Tibial artery (tissue), 4 donors: ENCODE measurements around the gene SEC11A.
A peak's percentile ranks its signal among the peaks of the same experiment; 100 is the strongest.

Experiments
- DNase-seq, 2 donors: peaks; one replicate each; pipeline ENCODE4 v3.0.0-alpha.2; 2019
- H3K27ac ChIP-seq, 2 donors: fragments of 200-600 bp; sonication (generic) in 1 of 2; 1 replicate in 1 of 2; 2 replicates in 1 of 2; pipeline ENCODE4 v1.5.1; 2018 to 2019; ENCODE audit warnings: mild to moderate bottlenecking in 1 of 2
- H3K27me3 ChIP-seq, 2 donors: fragments of 200-600 bp; sonication (generic) in 1 of 2; one replicate each; pipeline versions ENCODE4 v1.5.1 to v1.6.0; 2016 to 2019
- H3K36me3 ChIP-seq, 3 donors: fragments of 200-600 bp; sonication (generic) in 2 of 3; one replicate each; pipeline ENCODE4 v1.5.1; 2016 to 2019; ENCODE audit warnings: mild to moderate bottlenecking in 2 of 3
- H3K4me1 ChIP-seq, 4 donors: fragments of 200-600 bp; sonication (generic) in 2 of 4; 1 replicate in 3 of 4; 2 replicates in 1 of 4; pipeline ENCODE4 v1.5.1; 2016 to 2019
- H3K4me3 ChIP-seq, 2 donors: fragments of 200-600 bp; sonication (generic) in 1 of 2; 1 replicate in 1 of 2; 2 replicates in 1 of 2; pipeline ENCODE4 v1.5.1; 2018 to 2019; ENCODE audit warnings: mild to moderate bottlenecking in 2 of 2
- H3K9me3 ChIP-seq, 3 donors: fragments of 200-600 bp; sonication (generic) in 1 of 3; one replicate each; pipeline ENCODE4 v1.5.1; 2016 to 2019
- intact Hi-C: fragments of 100-400 bp; cut with DNase I; formaldehyde crosslinking; loops from one replicate; pipeline ENCODE4 v1.15.0; 2023; ENCODE audit warnings: low total_unique reads
- TF ChIP-seq, protein P1 (sequence below), 2 experiments: fragments of 200-600 bp in 1 of 2; fragments of 450-650 bp in 1 of 2; IDR thresholded peaks; one replicate each; pipeline ENCODE4 v1.5.1; 2017 to 2019; ENCODE audit warnings: antibody characterized with exemption in 2 of 2, mild to moderate bottlenecking in 1 of 2, moderate library complexity in 1 of 2

The SEC11A gene

DNA sequence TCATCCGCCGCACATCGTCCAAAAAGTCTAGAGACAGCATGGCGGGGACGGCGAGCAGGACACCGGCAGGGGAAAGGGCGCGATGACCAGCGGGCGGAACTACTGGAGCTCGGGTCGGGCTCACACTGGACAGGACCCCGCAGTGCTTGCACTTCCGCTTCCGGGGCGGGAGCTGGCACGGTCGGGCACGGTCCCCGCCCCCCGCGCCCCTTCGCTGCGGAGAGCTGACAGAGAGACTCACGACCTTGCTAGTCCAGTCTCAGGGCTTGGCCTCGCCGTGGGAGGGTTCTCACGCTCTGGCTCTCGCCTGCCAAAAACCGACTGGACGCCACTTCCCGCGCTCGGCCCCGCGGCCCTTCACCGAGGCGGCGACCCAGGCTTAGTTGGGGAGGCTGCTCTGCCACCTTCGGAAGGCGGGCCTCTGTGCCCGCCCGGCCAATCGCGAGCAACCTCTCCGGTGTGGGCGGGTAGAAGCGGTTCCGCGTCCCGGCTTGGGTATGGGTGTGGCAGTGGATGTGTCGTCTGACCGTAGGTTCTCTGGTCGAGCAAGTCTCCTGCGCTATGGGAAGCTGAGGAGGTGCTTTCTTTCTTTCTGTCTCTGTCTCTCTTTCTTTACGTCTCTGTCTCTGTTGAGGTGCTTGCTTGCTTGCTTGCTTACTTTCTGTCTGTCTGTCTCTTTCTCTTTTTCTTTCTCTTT is at the start of gene SEC11A:
SEC11A (minus strand) TSS at position 104 of the 697 bp plus-strand sequence; CDS start at position 40, 64 bp downstream.
- peaks cover 0 to 32% (median 20%) of the 10 kb centered on the region in 4 donors for H3K4me1 ChIP-seq

DNA sequence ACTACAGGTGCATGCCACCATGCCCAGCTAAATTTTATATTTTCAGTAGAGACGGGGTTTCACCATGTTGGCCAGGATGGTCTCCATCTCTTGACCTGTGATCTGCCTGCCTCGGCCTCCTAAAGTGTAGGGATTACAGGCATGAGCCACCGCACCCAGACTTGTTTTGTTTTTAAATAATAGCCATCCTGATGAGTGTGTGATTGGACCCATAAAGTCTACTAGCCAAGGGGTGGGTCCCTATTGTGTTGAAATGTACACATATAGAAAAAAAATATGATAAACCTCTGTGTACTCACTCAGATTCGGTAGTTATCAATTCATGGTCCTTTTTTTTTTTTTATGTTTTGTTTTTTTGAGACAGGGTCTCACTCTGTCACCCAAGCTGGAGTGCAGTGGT is 49.7 kb upstream of the SEC11A start:
- H3K4me1 ChIP-seq, result peaks cover 0 to 39% (median 24%) of the 10 kb centered on the region in 4 donors
- H3K9me3 ChIP-seq, result no peaks in the 10 kb centered on the region
- H3K27me3 ChIP-seq, result no peaks in the 10 kb centered on the region
- H3K4me3 ChIP-seq, result no peak overlapping the region
- H3K36me3 ChIP-seq, result peaks cover 12 to 47% (median 37%) of the 10 kb centered on the region in 3 donors
- H3K27ac ChIP-seq, result no peak overlapping the region
- intact Hi-C loops, result no loop called here
- DNase-seq, result no peak
- TF ChIP-seq, protein P1, sequence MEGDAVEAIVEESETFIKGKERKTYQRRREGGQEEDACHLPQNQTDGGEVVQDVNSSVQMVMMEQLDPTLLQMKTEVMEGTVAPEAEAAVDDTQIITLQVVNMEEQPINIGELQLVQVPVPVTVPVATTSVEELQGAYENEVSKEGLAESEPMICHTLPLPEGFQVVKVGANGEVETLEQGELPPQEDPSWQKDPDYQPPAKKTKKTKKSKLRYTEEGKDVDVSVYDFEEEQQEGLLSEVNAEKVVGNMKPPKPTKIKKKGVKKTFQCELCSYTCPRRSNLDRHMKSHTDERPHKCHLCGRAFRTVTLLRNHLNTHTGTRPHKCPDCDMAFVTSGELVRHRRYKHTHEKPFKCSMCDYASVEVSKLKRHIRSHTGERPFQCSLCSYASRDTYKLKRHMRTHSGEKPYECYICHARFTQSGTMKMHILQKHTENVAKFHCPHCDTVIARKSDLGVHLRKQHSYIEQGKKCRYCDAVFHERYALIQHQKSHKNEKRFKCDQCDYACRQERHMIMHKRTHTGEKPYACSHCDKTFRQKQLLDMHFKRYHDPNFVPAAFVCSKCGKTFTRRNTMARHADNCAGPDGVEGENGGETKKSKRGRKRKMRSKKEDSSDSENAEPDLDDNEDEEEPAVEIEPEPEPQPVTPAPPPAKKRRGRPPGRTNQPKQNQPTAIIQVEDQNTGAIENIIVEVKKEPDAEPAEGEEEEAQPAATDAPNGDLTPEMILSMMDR (IDR thresholded peaks at IDR 0.05), result no peak

More for the DNA sequence above, at the start of gene SEC11A:
- H3K4me3 ChIP-seq, result peak within 1 kb of the TSS; percentile 86 to 87
- H3K27me3 ChIP-seq, result no peaks in the 10 kb centered on the region
- TF ChIP-seq, protein P1 (IDR thresholded peaks at IDR 0.05), result no peak
- peak; percentile 96 to 98 for DNase-seq
- peaks cover 0 to 4% (median 2%) of the 10 kb centered on the region in 3 donors for H3K36me3 ChIP-seq
- peak within 1 kb of the TSS; percentile 87 to 90 for H3K27ac ChIP-seq
- intact Hi-C loops, result loop anchor here (2.0 to 10.0 kb wide), 2 partner anchors 33 to 111 kb away; partner anchors contain the start of genes ZNF592 and ZSCAN2
- no peaks in the 10 kb centered on the region for H3K9me3 ChIP-seq

DNA sequence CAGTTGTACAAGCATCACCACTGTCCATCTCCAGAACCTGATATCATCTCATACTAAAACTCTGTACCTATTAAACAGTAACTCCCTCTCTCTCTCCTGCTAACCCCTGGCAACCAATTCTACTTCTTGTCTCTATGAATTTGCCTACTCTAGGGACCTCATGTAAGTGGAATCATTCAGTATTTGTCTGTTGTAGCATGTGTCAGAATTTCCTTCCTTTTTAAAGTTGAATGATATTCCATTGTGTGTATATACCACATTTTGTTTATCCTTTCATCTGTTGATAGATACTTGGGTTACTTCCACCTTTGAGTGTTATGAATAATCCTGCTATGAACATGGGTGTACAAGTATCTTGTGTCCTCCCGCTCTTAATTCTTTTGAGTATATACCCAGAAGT is 49.0 kb upstream of the SEC11A start:
- TF ChIP-seq, protein P1 (IDR thresholded peaks at IDR 0.05), result no peak
- no peaks in the 10 kb centered on the region for H3K27me3 ChIP-seq
- no peak overlapping the region for H3K4me3 ChIP-seq
- no peaks in the 10 kb centered on the region for H3K9me3 ChIP-seq
- intact Hi-C loops, result no loop called here
- no peak for DNase-seq
- H3K36me3 ChIP-seq, result peaks cover 12 to 46% (median 37%) of the 10 kb centered on the region in 3 donors
- peaks cover 0 to 43% (median 27%) of the 10 kb centered on the region in 4 donors for H3K4me1 ChIP-seq
- H3K27ac ChIP-seq, result no peak overlapping the region

DNA sequence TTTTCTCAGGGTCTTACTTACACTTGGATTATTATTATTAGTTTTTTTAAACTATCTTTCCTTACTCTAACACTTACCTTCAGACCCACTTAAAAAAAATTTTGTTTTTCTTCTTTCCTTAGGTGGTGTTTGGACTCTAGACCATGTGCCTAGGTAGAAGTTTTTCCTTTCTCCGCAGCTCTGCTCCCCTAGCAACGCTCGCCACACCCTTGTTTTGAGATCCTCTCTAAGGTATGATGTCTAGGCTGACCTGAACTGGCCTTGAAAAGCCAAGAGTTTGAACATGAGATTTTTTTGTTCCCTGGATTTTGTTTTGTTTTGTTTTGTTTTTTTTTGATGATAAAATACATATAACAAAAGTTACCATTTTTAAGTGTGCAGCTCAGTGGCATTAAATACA is 48.6 kb upstream of the SEC11A start:
- intact Hi-C loops, result no loop called here
- Histone ChIP-seq H3K27ac (no peak overlapping the region), H3K4me3 (no peak overlapping the region), H3K4me1 (peaks cover 0 to 47% (median 28%) of the 10 kb centered on the region in 4 donors), H3K36me3 (peaks cover 12 to 46% (median 37%) of the 10 kb centered on the region in 3 donors), H3K9me3 (no peaks in the 10 kb centered on the region), H3K27me3 (no peaks in the 10 kb centered on the region)
- TF ChIP-seq, protein P1 (IDR thresholded peaks at IDR 0.05), result no peak
- no peak for DNase-seq

DNA sequence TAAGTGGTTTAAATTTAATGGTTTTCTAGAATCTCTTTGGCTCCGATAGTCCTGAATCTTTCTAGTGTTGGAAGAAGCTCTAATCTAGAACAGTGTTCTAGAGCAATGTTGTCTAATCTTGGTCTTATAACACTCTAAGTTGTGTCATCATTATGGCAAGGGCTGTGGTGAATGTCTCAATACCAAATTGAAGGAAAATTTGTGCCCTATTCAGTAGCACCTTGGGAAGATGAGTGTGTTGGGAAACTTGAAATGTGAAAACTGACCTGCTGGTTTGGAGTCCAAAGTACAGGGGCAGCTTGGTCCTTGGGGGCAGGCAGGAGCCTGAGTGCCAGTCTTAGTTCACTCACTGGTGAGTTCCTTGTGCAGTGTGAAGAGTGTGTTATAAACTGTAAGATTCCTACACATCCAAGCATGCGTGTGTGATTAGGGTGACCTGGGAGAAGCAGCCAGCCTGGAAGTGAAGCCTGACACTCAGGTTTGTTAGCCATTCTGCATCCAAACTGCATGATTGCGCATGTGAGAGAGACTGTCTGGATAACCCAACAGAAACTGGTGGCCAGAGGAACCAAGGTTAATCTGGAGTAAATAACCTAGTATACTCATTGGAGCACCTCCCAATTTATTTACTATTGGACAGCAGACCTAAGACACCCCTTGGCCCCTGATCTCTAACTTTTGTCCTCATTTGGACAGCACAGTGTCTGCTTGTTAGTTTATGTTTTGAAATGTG is 47.1 kb upstream of the SEC11A start:
- DNase-seq, result no peak
- TF ChIP-seq, protein P1 (IDR thresholded peaks at IDR 0.05), result no peak
- H3K4me3 ChIP-seq, result no peak overlapping the region
- H3K9me3 ChIP-seq, result no peaks in the 10 kb centered on the region
- H3K4me1 ChIP-seq, result peaks cover 0 to 63% (median 39%) of the 10 kb centered on the region in 4 donors
- intact Hi-C loops, result no loop called here
- peaks cover 6 to 30% (median 22%) of the 10 kb centered on the region in 3 donors for H3K36me3 ChIP-seq
- no peaks in the 10 kb centered on the region for H3K27me3 ChIP-seq
- H3K27ac ChIP-seq, result no peak overlapping the region
